Measurements from ENCODE around the gene ZP2.
"Not testable (repeated sequence)": the region's sequence is repeated elsewhere in the genome, so short reads cannot be mapped to it uniquely, and the experiment has no call there.

Gene ZP2

DNA sequence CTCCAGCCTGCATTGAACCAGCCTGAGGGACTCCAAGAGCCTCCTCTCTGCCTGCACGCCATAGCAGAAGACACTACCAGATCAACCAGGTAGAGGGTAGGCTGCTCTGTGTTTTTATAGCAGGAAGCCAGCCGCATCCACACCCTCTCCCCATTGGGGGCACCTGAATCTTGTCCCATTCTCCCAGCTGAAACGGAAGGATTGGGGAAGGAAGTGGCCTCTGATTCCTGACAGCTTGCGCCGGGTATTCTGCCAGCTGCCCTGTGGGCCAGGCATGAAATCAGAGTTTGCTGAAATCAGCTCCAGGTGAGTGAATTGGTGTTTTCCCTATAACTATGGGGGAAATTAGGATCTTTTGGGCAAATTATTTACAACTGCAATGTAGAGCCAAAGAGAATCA is at the start of gene ZP2:
ZP2 (minus strand) TSS at position 89 of the 400 bp plus-strand sequence; CDS start at position 62, 27 bp downstream.
- no peak for DNase-seq (ENCODE audit: low read depth)

DNA sequence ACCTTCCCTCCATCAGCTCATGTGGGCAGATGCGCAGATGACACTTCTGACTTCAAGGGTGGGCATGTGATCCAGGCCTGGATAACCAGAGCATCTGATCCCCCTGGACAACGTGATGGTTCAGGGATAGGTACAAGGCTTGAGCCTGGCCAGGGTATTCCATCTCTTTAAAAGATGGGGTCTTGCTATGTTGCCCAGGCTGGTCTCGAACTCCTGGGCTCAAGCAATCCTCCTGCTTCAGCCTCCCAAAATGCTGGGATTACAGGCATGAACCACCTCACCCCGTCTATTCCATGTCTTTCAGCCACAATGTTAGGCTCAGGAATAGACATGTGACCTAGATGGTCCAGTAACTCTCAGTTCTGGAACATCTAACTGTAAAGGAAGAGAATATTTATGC is 45.9 kb upstream of the ZP2 start:
- no peak for DNase-seq (ENCODE audit: low read depth)

DNA sequence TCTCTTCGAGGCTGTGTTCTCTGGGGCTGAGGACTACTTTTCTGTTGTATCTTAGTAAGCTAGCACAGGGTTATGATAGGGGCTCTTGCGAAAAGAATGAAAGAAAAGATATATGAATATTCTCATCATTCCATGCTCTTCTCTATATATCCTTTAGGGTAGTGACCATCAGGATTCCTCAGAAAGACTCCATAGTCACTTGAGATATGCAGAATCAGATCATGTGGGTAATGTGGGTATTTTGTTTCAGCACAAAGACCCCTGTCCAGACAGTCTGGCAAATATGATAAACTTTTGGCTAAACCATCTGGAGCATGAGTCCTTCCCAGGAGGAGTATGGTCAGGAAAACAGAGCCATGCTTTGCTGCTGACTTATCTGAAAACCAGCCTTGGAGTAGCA is 45.3 kb upstream of the ZP2 start:
- no peak for DNase-seq (ENCODE audit: low read depth)

DNA sequence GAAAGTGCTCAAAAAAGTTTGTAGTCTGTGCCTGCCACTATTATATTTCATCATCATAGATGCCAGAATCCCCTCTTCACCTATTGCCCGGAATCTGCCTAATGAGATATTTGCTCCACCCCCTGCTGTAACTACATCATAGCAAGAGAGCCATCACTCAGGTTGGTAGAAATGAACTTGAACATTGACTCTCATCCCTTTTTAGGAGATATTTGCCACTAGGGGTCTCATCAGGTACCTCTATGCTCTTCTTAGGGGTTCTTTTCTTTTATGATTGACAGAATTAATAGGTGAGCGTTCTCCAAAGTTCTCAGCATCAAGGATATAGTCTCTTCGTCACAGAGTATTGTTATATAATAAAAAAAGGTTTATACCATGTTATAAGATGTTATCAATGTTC is 42.1 kb upstream of the ZP2 start:
- DNase-seq (ENCODE audit: low read depth): no peak

DNA sequence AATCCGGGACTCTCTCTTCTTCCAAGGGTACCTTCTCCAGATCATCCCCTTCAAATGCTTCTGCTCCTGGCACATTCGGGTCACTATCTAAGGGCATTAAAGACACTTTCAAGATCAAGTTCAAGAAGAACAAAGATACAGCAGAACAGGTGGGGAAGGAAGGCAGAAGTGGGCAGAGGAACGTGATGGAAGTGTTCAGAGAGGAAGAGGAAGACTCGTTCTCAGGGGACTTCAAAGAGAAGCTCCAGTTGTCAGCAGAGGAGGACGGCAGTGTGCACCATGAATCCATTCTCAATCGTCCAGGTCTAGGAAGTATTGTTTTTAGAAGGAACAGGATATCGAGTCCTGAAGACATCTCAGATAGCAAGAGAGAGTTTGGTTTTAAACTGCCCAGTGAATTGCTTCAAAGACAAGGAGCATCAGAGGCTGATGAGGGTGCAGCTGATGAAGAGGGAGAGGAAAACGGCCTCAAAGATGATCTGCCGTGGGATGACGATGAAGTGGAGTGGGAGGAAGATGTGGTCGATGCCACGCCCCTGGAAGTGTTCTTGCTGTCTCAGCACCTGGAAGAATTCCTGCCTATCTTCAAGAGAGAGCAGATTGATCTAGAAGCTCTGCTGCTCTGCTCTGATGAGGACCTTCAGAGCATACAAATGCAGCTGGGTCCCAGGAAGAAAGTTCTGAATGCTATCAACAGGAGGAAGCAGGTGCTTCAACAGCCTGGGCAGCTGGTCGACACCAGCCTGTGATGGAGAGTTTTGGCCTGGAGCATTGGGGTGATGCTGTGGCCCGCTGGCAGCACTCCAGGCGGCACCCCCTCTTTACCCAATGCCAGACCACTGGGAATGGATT is 38.9 kb upstream of the ZP2 start:
- no peak for DNase-seq (ENCODE audit: low read depth)

DNA sequence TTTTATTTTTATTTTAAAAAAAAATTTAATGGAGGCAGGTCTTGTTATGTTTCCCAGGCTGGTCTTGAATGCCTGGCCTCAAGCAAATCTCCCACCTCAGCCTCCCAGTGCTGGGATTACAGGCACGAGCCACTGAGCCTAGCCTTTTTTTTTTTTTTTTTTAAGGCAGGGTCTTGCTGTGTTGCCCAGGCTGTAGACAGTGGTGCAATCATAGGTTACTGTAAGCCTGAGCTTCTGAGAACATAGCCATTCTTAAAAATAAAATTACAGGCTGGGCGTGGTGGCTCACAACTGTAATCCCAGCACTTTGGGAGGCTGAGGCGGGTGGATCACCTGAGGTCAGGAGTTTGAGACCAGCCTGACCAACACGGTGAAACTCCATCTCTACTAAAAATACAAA is 36.8 kb upstream of the ZP2 start:
- DNase-seq (ENCODE audit: low read depth): not testable (repeated sequence)

DNA sequence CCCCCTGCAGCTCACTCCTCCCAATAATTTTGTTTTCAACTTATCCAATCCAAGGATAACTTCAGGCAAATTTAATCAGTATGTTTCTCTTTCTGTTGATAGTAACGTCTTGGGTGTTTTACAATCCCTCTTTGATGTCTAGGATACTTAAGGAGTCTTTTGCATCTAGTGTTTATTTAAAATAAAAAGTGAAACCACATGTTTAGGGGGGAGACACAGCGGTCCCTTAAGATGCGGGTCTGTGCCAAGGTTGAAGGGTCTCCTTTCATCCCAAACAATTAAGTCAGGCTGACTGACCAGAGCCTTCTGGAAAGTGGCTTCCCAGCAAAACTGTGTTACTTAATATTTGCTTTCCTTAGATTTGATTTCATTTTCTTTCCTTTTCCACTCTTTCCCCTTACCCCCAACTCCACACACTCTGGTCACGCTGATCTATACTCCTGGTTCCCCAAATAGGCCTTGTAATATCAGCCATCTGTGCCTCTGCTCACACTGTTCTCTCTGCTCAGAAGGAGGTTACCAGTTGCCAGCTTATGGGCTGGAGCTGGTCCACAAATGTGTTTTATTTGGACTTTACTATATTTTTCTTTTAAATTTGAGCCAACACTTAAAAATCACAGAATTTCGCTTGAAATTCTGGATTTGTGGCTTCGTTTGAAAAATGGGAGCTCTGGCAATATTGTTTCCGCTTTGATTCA is 33.3 kb upstream of the ZP2 start:
- no peak for DNase-seq (ENCODE audit: low read depth)

DNA sequence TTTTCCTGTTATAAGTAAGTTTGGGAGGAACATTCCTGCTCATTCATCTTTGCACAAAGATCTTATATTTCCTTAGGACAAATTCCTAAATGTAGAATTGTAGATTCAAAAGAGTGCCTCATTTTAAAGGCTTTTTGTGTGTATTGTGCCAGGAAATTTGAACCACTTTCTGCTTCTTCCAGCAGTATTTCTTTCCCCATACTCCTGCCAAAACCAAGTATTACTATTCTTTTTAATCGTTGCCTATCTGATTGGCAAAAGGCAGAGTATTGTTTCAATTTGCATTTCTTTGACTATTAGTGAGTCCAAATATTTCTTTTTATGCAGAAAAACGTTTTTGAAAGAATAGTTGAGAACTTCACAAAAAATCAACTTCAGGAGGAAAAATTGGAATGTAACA is 31.4 kb upstream of the ZP2 start:
- no peak for DNase-seq (ENCODE audit: low read depth)

DNA sequence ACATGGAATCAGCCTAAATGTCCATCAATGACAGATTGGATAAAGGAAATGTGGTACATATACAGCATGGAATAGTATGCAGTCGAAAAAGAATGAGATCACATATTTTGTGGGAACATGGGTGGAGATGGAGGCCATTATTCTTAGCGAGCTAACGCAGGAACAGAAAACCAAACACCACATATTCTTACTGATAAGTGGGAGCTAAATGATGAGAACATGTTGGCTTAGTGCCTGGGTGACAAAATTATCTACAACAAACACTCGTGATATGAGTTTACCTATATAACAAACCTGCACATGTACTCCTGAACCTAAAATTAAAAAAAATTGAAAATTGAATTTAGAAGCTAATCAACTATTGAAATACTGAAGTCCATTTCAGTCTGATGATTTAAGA is 28.3 kb upstream of the ZP2 start:
- no peak for DNase-seq (ENCODE audit: low read depth)

DNA sequence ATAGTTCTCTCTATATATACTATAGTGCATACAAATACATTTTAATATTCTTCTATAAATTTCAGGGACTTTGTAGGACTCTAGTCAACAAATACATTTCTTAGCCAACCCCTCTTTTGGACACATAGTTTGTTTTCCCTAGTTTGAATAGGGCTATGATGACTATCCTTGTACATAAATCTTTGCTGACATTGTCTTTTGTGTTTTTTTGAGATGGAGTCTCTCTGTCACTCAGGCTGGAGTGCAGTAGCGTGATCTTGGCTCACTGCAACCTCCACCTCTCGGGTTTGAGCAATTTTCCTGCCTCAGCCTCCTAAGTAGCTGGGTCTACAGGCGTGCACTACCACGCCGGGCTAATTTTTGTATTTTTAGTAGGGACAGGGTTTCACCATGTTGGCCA is 25.5 kb upstream of the ZP2 start:
- DNase-seq (ENCODE audit: low read depth): no peak

DNA sequence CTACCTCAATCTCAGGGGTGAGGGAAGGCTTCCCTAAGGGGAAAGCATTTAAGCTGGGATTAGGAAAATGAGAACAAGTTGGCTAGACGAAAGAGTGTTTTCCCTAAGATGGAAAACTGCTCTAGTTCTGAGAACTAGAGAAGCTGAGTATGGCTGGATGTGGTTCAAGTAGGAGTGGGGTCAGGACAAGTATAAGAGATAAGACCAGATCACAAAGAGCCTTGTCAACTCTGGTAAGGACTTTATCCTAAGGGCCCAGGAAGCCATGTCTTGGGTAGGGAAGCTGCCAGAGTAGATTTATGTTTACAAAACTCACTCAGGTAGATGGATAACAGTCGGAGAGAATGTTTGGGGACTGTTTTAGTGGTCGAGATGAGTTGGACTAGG is 23.8 kb upstream of the ZP2 start:
- no peak for DNase-seq (ENCODE audit: low read depth)

DNA sequence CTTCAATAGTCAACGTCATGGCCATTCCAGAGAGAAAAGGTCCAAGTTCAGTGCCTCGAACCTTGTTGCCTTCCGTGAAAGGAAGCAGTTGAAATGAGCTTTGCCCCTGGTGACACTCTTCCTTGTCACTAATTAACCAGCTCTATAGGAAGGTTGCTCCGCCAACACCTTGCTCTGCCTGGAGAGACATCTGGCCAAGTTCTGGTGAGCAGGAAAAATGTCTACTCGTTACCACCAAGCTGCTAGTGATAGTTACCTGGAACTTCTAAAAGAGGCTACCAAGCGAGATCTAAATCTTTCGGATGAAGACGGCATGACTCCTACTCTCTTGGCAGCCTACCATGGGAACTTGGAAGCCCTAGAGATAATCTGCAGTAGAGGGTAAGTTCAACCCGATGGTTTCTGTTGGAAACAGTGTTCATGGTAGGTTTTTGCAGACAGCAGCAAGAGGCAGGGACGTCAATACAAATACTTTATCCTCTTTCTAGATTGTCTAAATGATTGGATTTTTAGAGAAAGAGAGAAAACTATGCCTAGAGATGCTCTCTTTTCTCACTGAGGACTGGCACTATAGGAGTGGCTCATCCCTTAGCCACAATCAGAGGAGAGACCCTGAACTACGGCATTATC is 22.3 kb upstream of the ZP2 start, which contains the start of gene ANKS4B:
ANKS4B (plus strand) TSS at position 179 of the 630 bp plus-strand sequence; CDS start at position 218, 39 bp downstream.
- no peak for DNase-seq (ENCODE audit: low read depth)

DNA sequence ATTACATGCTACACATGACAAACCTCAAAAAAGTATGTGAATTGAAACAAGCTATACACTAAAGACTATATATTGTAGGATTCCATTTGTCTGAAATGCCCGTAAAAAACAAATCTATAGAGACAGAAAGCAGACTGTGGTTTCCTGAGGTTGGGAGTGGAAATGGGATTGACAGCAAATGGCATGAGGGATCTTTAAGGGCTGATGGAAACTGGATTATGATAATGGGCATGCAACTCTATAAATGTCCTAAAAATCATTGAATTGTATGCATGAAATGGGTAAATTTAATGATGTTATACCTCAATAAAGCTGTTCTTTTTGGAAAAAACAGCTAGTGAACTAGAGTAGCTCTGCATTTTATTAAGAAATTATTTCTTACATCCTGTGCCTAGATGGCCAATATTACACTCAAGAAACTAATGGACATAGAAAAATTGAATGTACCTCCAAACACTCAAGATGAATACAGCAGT is 21.7 kb upstream of the ZP2 start:
- no peak for DNase-seq (ENCODE audit: low read depth)

DNA sequence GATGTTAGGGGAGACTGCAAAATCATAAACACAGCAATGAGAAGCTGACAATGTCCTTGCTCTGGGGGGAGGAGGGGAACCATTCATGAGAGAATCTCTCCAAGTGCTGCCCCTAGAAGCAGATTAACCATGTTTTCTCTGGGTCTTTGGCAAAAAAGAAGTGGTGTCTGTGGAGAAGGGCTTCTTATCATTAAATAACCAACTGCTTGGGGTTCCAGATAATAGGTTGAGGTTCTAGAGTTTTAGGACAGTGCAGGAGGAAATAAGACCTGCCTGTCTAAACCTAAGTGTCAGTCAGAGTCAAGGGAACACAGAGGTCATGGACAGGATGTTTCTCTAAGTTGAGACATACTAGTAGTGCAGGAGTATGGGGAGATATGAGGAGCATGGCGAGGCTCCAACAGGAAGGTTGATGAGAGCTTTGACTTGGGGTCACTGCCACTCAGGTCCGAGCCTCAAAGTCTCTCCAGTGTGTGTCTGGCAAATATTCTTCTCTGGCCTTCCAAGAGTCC is 17.0 kb upstream of the ZP2 start:
- no peak for DNase-seq (ENCODE audit: low read depth)

DNA sequence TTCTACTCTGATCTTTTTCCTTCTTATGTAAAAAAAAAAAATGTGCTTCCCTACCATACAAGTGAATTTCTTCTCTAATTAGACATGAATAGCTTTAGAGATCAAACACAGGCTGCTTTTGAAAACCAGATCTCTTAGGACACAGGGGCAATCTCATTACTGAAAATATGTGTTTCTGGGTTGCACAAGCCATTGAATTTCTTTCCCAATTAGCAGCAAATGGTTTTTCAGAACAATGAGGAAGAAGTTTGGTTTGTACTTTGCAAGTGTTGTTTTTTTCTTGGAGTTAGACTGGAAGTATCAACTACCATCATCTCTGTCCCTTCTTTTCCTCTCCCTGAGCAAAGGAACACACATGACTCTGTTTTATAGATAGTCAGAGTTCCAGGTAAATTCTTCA is 16.5 kb upstream of the ZP2 start:
- no peak for DNase-seq (ENCODE audit: low read depth)

DNA sequence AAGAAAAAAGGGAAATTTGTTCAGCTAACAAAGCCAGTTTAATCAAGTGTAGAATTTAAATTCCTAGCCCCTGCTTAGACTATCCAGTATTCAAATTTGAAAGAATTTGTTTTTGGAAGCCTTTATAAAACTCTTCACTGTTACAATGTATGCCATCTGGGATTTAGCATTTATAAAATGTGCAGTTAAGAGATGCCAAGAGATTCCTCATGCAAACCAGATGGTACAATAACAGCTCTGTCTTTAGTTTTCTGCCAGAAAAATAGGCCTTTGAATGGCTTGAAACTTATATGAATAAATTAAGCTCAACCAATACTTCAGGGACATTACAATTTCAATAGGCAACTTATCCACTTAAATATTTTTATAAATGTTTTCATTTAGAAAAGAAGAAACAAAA is 15.4 kb upstream of the ZP2 start:
- no peak for DNase-seq (ENCODE audit: low read depth)

DNA sequence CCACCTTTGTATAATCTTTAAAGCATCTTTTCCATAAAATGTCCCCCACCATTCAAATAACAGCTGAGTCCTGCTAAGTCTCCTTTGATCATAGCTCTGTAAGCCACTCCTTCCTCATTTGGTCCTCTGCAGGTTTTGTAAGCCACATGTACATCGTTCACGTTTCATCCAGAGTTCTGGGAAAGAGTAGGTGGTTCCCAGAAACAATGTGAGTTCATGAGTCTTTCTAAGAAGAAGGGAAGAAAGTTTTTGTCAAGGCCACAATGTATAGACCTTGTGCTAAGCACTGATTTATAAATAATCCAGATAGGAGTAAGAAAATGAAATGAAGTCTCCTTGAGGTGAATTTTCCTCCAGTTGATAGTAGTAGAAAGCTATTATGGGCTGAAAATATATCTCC is 13.4 kb upstream of the ZP2 start:
- DNase-seq (ENCODE audit: low read depth): no peak

DNA sequence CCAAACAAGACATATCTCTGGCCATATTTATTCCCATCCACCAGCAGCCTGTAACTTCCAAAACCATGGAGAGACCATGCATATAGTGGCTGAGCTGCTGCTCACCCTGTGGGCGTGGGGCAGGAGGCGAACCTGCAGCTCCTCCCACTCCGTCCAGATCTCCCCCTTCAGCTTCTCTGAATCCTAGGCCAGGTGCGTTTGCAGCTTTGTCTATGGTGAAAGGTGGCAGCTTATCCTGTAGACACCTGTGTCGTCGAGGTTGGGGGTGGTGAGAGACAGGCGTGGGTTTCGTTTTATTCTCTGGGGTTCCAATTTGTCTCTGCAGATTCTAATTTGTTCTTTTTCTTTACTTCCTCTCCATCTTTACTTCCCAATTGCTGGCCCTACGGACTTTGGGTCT is 12.4 kb upstream of the ZP2 start:
- DNase-seq (ENCODE audit: low read depth): no peak

DNA sequence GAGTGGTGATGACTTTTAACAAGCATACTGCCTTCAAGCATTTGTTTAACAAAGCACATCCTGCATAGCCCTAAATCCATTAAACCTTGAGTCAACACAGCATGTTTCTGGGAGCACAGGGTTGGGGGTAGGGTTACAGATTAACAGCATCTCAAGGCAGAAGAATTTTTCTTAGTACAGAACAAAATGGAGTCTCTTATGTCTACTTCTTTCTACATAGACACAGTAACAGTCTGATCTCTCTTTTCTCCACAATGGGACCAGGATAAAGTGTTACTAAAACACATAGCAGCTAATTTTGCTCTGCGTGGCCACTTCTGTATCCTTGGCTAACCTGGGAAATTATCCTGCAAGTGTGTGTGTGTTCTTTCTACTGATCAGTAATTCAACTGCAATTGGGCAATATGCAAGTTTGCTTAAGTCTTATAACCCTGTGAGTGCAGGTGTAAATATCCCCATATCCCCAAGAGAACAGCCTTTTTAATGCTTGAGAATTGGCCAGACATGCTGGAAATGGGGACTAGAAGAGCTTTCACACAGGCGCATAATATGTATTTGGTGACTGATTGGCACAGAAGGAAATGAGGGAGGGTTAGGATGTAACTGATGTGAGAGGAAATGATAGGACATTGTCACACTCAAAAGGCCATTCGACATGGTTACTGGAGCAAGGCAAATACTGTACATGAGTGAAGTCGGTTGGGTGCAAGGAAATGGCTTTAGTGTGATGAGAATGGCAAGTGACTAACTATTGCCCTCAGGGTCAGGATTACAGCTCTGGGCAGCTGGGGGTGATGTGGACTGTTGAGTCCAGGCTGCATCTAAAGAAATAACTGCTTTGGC is 11.3 kb upstream of the ZP2 start:
- no peak for DNase-seq (ENCODE audit: low read depth)

DNA sequence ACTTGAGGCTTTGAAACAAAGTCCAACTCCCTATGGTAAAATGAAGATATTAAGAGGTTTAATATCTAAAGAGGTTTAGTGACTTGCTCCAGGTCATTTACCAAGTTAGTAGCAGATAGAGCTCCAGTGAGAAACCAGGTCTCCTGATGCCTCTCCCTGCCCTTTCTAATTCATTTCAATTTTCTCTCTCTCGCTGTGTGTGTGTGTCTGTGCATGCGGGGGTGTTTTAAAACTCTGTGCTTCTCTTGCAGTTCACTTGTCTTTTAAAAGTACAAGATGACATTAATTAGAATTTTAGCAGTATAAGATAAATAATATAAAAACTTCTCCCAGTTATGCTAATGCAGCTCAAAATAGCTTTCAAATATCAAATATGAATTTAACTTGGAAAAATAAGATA is 8.2 kb upstream of the ZP2 start:
- DNase-seq (ENCODE audit: low read depth): no peak

DNA sequence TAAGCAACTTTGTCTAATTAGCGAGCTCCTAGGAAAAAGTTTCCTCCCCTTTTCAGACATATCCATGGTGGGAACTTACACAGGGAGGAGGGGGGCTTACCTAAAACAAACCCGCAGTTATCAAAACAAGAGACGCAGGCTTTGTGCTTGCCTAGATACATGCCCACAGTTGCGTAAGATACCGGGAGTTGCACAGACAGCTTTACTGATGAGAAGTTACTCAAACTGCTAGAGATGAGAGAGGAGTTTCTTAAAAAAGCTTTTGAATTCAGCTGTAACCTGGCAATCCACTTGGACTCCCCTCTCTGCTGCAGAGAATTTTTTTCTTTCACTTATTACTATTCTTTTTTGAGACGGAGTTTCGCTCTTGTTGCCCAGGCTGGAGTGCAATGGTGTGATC is 6.8 kb upstream of the ZP2 start:
- no peak for DNase-seq (ENCODE audit: low read depth)

DNA sequence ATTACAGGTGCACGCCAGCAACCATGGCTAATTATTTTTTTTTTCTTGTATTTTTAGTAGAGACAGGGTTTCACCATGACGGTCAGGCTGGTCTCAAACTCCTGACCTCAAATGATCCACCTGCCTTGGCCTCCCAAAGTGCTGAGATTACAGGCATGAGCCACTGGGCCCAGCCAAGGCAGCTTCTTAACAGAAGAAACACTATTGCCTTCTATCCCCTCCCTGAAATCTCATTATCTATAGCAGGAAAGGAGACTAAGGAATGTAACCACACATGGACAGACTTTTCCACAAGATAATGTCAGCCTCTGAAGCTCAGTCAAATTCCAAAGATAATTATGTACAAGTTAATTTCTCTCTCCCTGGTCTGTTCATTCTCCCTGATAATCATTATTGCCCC is 5.7 kb upstream of the ZP2 start:
- DNase-seq (ENCODE audit: low read depth): no peak
